ENCODE measurements around the gene NKD2.
"Not testable (repeated sequence)": the region's sequence is repeated elsewhere in the genome, so short reads cannot be mapped to it uniquely, and the experiment has no call there.

Gene NKD2

DNA sequence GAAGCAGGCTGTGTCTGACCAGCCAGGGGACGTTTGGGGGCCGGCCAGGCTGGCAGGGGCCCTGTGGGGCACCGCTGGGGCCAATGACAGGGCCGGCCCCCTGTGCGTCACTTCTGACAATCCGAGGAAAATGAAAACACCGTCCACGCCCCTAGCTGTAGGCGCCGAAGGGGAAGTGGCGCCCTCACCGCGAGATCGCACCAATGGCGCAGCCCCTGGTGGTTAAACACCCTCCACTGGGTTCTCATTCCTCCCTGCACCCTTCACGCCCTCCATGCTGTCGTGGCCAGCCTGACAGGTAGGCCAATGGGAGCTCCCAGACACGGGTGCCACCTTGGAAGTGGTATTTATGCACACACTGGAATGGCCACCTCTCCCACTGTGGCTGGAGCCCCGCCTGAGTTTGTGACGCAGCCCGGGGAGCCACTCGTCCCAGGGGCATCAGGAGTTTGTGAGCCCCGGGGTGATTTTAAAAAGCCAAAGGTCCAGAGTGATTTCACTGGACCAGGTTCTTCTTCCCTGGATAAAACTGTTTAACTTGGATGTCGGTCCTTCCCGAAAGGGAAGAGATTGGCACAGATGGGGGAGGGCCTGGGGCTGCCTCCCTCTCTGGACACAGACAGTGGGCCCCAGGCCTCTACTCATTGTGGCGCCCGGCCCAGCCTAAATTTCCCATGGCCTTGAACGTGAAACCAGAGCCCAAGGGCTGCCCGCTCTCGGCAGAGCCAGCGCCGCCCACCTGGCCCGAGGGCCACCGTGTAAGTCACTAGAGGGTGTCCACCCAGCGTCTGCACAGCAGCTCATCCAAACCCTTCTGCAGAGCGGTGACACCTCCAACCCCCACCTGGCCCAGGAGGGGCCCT is 49.7 kb downstream of the NKD2 start:
- no peak for DNase-seq (ENCODE audit: low read depth)

- DNase-seq (ENCODE audit: low read depth): no peak
Measured at GRCh38 chr5:1058988-1059883, 50.6 kb downstream of the NKD2 start.

- no peak for DNase-seq (ENCODE audit: low read depth)
Measured at GRCh38 chr5:1059884-1060263, 51.3 kb downstream of the NKD2 start.

DNA sequence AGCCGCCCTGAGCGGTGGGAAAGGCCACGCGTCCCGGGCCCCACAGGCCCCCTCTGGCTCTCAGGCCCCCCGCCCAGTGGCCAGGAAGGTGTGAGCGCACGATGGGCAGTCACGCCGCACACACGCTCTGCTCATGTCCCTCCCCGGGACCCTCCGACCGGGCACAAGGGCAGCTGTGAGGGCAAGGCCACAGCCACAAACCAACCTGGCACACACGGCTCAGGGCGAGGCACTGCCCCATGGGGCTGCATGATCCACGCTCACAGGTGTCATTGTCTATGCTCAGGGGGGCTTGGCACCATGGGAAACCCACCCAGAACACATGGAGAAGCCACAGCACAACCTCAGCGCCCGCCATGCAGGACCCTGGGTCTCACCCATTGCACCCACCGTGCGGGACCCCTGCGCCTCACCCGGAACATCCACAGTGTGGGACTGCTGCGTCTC is 52.0 kb downstream of the NKD2 start:
- DNase-seq (ENCODE audit: low read depth): no peak

DNA sequence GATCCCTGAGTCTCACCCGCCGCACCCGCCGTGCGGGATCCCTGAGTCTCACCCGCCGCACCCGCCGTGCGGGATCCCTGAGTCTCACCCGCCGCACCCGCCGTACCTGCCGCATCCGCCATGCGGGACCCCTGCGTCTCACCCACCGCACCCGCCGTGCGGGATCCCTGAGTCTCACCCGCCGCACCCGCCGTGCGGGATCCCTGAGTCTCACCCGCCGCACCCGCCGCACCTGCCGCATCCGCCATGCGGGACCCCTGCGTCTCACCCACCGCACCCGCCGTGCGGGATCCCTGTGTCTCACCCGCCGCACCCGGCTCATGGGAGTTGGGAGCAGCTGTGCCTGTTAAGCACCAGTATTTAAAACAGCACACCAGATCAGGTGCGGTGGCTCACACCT is 52.7 kb downstream of the NKD2 start:
- not testable (repeated sequence) for DNase-seq (ENCODE audit: low read depth)

- no peak for DNase-seq (ENCODE audit: low read depth)
Measured at GRCh38 chr5:1061916-1062315, 53.3 kb downstream of the NKD2 start.

GRCh38 chr5:1062761-1063568 is 54.4 kb downstream of the NKD2 start:
- DNase-seq (ENCODE audit: low read depth): no peak

- DNase-seq (ENCODE audit: low read depth): no peak
Measured at GRCh38 chr5:1063661-1064382, 55.2 kb downstream of the NKD2 start.

- DNase-seq (ENCODE audit: low read depth): no peak
Measured at GRCh38 chr5:1064383-1065142, 56.0 kb downstream of the NKD2 start.

GRCh38 chr5:1065143-1065750 is 56.6 kb downstream of the NKD2 start:
- DNase-seq (ENCODE audit: low read depth): no peak

DNA sequence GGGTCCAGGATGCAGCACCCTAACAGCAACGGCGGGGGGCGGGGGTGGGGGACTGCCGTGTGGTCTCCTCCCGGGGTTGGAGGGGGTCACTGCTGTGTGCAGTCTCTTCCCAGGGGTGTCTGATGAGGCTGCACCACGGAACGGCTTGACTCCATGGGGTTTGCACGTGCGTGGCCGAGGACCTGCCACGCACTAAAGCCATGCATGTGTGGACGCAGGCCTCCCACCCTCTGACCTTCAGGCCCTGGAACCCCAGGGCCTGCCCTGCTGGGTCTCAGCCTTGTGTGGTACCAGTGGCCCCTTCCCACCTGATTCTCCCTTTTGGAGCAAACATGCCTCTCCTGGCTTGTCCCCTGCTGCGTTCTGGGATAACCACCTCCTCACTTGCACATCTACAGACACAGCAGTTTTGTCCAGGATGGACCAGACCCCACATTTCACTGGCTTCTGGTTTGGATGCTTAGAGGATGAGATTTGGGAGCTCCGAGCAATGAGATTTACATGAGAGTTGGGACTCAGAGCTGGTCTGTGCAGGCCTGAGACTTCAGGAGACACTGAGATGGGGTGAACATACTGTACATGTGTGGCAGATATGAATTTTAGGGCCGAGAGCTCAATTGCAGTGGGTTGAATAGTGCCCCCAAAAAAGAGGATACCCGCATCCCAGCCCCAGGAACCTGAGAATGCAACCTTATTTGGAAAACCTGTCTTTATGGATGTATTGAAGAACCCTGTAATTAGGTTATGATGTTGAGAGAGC is 57.5 kb downstream of the NKD2 start:
- no peak for DNase-seq (ENCODE audit: low read depth)

GRCh38 chr5:1066676-1067075 is 58.1 kb downstream of the NKD2 start:
- no peak for DNase-seq (ENCODE audit: low read depth)

DNA sequence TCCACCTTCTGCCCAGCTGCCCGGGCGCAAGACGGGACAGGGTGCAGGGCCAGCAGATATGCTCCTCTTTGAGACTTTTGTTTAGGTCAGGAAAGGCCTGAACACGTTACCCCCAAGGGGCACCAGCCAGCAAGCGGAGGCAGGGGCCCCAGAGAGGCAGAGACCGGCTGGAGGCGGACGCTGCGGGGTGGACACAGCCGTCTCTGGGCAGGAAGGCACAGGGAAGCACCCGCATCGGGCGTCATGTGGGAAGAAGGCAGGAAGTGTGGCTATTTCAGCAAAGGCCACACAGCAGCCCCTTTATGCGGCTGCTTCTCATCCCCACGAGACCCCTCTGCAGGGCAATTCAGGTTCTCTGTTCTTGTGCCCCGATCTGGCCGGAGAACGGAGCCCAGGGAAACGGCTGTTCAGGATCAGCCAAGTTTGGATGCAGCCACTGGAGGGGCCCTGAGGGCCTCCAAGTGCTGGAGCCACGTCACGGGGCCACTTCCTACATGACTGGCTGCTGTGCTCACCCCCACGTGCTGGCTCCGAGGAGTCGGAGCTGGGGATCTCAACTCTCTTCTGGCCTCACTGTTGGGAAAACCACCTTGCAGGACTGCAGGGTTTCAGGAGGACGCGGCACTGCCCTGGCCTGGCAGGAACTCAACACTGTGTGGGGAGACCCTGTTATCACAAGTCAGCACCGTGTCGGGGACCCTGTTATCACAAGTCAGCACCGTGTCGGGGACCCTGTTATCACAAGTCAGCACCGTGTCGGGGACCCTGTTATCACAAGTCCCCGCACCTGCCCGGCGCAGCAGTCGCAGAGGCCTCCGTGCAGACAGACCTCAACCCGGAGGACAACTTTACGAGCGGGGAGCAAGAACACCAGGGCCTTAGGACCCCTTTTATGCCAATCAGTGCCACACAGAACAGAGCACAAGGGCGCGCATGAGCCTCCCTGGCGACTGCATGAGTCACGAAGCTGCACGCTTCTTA is 58.8 kb downstream of the NKD2 start:
- no peak for DNase-seq (ENCODE audit: low read depth)

DNA sequence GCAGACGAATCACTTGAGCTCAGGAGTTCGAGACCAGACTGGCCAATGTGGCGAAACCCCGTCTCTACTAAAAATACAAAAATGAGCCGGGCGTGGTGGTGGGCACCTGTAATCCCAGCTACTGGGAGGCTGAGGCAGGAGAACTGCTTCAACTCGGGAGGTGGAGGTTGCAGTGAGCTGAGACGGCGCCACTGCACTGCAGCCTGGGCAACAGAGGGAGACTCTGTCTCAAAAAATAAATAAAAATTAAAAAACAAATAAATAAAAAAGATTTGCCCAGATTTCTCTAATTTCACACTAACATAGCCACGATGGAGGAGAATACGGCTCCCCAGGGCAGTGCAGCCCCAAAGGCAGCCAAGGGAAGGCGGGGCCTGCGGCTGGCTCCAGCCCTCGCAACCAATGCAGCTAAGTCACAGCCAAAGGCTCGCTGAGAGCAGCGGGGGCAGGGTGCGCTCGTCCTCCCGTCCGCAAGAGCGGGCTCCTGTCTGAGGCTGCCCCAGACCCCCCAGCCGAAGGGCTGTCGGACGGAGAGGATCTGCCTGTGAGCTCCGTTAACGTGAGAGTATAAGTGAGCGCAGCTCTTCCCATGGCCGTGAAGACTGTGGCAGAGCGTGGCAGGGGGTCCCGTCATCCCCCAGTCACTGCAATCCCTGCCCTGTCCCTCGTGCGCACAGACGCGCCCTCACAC is 59.7 kb downstream of the NKD2 start:
- DNase-seq (ENCODE audit: low read depth): no peak

DNA sequence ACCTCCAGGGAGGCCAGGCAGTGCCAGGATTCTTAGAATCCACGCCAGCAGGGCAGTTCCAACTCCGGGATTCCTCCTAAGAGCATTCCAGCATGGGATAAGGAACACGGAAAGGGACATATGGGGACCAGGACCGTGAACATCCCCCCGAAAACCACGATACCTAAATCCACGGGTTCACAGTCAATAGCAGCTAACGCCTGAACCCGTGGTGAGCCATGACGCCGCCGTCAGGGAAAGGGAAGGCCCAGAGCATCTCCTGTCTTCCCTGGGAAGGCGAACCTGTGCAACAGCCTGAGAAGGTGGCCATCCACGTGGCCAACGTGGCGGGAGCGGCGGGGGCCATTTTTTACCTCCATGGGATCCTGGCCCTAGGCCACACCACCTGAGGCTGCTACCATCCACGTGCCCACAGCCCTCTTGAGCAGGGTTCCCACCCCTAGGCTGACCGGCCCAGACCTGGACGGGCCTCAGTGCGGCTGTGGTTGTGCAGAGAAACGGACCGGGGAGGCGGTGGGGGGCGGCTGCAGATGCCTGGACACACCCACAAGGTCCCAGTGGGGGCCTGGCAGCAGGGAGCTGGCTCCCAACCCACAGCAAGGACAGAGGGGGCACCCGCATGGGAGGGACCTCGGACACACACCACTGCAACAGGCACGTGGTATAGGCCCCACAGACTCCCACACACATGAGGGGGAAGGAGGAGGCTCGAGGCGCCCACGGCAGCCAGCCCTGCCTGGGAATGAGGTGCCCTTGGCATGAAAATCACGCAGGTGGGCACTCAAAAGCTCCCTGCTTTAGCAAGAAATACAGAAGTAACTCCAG is 60.5 kb downstream of the NKD2 start:
- DNase-seq (ENCODE audit: low read depth): no peak

DNA sequence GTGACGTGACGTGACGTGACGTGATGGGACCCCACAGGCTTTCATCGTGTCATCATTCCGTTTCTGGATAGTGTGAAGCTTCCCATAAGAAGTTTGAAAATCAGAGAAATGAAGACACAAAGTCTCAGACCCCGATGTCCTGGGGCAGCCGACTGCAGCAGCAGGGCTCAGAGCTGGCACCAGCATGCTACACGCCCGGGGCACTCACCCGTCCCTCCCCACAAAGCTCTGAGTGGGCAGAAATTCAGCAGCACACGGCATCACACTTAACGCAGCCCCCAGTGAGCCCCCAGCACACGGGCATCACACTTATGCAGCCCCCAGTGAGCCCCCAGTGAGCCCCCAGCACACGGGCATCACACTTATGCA is 61.1 kb downstream of the NKD2 start:
- no peak for DNase-seq (ENCODE audit: low read depth)

Data from stimulated activated CD8-positive, alpha-beta memory T cell treated with anti-CD3 and anti-CD28 coated beads, Interleukin-15, amount 100 ng/mL, for 1 hour (primary cell).